Activated T-cell treated with anti-CD3 and anti-CD28 coated beads, Interleukin-2, amount 50 U/mL, for 1 hour (primary cell): ENCODE measurements around the gene DHX57.

Experiments
- DNase-seq: peaks from one replicate; pipeline ENCODE4 v3.0.0-alpha.2; 2020

Gene DHX57

DNA sequence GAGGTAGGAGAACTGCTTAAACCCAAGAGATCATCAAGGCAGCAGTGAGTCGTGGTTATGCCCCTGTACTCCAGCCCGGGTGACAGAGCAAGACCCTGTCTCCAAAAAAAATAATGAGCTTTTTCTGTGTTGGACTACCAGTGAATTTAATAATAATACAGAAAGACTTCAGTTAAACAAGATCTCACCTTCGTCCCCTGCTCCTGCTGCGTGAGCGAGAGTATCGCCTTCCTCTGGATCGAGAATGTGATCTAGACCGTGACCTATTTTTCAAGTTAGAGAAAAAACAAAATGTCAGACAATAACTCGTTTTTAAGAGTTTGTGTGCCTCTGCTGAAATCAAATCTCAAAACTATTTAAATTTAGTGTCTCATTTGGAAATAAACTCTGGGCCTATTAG, 127.3 kb downstream of the DHX57 start:
- no peak for DNase-seq

DNA sequence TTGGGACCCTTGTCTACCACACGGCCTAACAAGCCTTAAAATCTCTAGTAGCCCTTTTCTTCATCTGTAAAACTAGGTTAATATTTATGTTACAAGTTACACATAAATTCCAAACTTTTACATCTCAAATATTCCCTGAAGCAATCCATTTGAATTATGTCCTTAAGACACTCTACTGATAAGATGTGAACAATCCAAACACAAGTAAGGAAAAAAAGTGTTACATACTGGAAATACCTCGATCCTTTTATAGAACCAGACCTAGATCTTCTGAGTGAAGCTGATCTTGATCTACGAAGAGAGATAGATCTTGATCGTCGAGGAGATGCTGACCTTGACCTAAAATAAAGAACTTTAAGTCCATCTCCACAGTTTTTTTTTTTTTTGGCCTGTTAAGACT, 127.9 kb downstream of the DHX57 start:
- no peak for DNase-seq
